DMS53 treated with DMSO at 0.1 percent for 48 hours (cell line): ENCODE results near the gene VEGFD.

Source experiments
- DNase-seq: peaks from one replicate; lab custom pipeline; 2025; ENCODE audit not compliant: unreplicated experiment; lab: John Stamatoyannopoulos, UW

Gene VEGFD

DNA sequence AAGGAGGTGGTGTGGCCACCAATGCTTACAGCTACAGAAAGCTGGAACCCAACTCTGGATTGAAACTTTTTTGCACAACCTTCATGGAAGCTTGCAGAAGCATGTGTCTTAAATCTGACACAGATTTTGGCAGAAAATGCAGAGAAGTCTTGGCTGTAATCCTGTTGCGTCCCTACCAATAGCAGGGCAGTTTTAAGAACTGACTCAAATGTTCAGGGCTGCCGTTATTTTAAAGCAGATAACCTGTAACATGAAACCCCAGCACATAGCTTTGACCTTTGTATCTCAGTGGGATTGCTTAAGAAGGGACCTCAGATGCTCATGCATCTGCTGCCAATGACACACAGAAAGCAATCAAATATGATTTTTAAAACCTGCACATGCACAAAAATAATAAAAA is at the start of gene VEGFD:
VEGFD (minus strand) TSS at position 110 of the 400 bp plus-strand sequence. CDS start 467 bp downstream, outside the sequence.
- no peak for DNase-seq

DNA sequence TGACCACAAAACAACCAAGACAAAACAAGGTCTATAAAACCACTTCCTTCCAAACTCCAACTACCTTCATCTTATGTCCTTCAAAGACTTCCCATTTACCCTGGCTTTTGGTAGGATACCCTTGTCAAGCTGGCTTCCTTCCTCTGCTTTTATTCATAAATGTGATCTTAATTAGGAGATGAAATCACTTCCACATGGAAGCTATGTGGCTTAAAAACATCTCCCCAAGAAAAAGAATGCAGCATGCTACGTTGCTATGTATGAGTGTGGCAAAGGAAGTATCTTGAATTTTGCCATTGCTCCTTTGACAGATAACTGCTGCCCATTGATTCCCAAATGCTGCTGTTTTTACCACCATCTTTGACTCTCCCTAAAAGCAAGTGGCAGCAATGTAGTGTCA is 46.4 kb upstream of the VEGFD start:
- DNase-seq: no peak

DNA sequence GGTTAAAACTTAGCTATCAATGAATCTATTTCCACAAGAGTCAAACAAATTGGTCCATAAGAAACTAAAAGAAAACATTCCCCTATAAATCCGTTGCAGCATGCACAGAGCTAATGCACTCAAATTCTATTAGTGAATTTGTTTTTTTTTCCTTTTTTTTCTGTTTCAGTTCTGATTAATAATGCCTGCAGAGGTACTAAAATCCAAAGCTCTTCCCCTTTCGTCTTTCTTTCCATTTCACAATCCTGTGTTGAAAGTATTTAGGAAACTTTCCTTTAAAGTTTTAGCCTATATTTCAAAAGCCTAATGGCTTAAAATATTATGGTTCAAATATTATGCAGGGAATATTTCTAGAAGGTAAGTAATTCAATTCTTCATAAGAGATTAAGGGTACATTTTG is 45.9 kb upstream of the VEGFD start:
- DNase-seq: no peak

- DNase-seq: no peak
Measured at GRCh38 chrX:15425024-15425423, 40.8 kb upstream of the VEGFD start.

DNA sequence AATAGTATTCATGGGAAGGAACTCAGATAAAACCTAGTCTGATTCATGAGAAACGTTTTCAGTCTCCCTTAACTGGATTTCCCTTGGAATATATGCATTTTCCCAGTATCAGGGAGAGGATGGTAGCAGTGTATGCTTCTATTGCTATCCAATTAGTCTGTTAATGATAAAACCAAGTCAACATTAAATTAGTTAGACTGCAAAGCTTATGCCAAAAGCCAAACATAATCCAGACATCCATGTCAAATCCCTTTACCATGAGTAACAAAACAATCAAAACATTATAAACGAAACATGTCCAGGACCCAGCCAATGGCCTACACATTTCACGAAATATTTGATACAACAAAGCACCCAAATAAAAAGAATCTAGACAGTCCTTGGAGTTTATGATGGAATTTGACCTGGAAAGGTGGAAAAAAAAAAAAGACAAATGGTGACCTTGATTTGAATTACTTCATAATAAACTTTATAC is 34.5 kb upstream of the VEGFD start:
- DNase-seq: no peak

GRCh38 chrX:15418041-15418706 is 34.0 kb upstream of the VEGFD start:
- DNase-seq: no peak

- no peak for DNase-seq
Measured at GRCh38 chrX:15416133-15416993, 32.1 kb upstream of the VEGFD start.

GRCh38 chrX:15413101-15413500 is 28.9 kb upstream of the VEGFD start:
- no peak for DNase-seq

DNA sequence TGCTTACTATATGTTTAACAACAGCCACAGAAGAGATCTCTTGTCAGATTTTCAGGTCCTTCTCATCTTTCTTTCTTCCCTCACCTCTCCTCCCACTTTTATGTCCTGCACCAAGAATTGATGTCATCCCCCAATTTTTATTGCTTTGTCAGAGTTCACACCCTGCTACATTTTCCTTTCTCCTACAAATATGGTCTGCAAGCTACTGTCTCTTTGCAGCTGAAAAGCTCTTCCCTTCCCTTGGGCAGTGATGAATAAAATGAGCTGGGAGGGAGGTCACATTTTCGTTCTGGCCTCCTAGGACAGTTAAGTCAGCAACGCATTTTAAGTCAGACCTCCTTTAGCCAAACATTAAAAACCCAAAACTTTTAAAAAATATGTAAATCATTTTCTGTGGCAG is 26.7 kb upstream of the VEGFD start:
- no peak for DNase-seq

DNA sequence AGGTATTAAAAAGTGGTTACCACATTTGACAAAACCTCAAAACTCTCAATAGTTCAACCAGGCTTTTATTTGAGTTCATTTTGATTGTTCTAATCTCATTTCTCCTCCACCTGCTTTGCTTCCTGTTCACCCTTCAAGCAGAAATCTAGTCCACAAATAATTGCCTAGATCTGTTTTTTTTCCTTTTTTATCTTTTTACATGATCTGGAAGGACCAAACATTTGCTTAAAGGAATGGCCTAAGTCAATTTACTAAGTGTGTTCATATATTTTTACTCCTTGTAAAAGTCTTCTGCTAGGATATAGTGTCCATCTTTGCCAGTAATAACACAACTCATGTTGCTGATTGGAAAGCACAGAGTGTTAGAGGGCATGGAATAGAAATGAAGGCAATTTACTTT is 26.2 kb upstream of the VEGFD start:
- no peak for DNase-seq

DNA sequence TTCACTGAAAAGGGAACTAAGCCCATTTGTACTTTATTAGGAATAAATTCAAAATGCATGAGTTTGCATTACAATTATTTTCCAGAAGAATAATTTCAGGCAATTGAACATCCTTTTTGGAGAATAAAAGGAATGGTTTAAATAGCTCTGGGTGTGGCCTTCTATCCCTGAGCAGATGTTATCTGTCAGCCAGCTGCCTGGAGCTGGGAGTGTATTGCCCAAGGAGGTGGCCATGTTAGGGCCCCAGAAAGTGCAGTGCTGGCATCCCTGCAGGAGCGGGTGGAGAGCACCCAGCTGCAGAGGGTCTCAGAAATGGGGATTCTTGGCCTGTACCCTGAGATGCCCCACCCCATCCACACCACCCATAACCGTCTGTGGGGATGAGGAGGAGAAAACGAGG is 21.6 kb upstream of the VEGFD start:
- no peak for DNase-seq

DNA sequence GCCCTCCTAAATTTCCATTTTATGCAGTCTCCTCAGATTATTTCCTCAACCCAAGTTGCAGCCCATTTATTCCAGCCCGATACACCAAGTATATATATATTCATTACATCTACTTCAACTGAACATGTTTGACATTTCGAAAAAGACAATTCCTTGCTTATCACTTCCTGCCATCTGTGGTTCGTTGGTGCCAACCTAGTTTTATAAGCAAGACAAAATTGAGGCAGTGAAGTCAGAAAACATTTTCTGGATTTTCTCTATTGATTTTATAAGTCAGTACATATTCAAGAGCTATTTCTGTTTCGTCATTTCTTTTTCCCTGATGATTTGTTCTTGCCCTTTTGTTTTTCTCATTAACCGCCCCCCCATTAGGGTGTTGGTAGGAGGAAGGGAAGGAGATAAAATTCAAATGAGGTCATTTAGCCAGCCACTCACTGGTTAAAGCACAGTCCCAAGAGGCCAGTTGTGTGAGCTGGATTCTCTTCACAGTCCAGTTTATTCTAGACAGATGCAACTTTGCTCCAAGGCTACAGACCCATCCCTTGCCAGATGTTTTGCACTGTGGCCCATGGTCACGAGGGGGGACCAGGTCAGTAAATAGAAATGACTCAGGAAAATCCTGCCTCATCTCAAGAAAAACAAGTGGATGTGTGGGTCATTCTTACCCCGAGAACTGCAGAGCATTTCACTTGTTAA is 20.3 kb upstream of the VEGFD start:
- DNase-seq: no peak

DNA sequence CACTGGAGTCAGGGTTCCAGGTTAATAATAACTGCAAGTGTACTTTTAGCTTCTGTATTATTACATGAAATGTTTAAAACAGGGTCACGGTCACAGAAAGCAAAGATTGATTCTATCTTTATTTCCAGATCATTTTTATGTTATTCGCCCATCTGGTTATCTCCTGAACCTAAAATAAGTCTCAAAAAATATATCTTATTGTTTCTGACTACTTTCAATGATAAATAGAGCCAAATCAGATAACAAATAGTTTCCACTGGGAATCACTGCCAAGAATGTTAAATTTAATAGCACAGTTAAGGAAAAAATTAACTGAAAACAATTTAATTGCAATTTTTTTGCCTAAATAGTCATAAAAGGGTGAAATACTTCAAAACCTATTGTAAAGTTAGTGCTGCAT is 17.2 kb upstream of the VEGFD start:
- no peak for DNase-seq

DNA sequence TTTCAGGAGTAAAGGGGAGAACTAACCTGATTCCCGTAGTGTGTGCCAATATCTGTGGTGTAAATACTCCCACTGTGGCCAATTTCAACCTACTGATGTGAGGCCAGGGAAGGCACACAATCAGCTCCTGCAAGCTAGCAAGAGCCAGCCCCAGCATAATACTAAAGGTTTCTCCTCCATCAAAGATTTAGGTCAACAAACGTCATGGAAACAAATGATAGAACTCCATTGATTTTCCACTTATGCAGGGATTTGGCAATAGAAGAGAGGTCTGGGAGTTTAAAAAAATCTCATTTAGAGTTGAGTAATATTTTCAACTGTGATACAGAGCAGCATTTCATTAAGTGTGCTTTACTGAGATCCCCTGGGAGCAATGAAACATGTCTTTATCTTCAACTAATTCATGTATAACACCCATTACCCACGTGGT is 15.8 kb upstream of the VEGFD start:
- DNase-seq: no peak

DNA sequence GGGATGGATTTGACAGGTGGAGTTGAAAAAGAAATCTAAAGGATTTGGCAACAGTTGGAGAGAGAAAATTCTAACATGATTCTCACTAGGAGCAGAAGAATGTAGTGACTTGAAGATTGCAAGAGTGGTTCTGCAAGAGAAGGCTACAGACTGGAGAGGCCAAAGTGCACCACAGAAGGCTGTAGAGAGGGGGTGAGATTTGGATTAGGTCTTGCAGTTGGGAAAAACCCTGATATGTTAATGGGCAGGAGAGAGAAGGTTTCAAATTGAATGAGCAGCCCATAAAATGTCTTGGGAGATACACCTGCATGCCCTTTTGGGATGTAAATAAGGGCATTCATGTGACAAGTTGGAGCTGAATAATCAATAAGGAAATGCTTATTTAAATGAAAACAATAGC is 14.7 kb upstream of the VEGFD start:
- DNase-seq: no peak

DNA sequence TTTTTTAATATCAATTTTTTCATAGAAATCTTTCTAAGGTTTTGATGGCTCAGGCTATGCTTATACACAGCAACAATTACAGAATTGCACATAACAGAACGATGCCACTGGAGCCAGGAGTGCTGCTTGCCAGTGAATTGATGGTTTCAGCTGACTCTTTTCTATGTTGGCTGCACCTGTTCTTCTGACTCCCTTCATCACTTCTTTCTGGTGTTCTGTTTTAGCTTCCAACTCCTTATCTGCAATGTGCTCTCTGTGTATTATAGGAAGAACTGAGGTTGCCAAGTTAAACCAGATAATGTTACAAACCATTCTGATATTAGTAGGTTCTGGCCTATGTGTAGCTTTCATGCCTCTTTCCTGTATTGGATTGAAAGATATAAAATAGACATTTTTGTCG is 11.6 kb upstream of the VEGFD start:
- DNase-seq: no peak

- DNase-seq: no peak
Measured at GRCh38 chrX:15391850-15392249, 7.6 kb upstream of the VEGFD start.

DNA sequence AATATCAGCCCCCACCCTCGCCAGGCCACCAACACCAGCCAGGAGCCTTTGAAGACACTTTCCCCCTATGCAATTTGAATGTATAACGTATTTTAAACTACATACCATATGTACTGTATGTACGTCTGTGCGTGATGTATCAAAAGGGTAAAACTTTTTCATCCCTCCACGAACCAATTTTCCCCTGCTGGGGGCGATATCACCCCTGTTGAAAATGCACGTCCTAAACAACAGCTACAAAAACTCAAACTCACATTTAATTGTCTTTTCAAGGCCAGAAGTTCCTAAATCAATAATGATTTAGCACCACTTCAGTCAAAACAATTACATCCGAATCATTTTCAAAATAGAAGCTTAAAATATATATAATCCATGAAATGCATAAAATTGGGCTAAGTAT is 1.4 kb downstream of the VEGFD start:
- DNase-seq: no peak

DNA sequence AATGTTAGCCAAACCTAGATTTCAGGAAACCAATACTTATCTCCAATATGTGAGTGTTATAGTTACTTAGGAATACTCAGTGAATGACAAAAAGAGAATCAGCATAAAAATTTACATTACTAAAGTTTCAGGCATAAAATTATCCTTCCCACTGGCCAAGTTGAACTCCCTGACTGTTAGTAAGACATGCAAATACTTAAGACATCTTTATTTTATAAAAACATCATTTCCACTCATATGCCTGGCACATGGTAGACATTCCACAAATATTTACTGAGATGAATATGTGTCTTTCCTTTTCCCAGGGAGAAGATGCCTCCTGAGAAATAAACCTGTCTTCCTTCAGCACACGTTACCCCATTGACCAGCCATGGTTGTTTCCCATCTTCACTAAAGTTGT is 7.3 kb downstream of the VEGFD start:
- DNase-seq: no peak

GRCh38 chrX:15373976-15374375 is 10.2 kb downstream of the VEGFD start:
- DNase-seq: no peak

- no peak for DNase-seq
Measured at GRCh38 chrX:15366506-15367352, 17.5 kb downstream of the VEGFD start.
